GM23338 (cell line): ENCODE measurements around the gene RBM48. TPM values are rescaled to one million over a fixed set of nuclear protein-coding genes. Genes with fewer than 3 reads are reported as not detected.

Experiments used
- ATAC-seq: fragments of 200-7000 bp; cut with Tn5 transposase; 3 replicates; pipeline ENCODE4 v1.9.1; 2020
- DNase-seq: peaks from one replicate; pipeline ENCODE4 v3.0.0-alpha.2; 2015; ENCODE audit warnings: low spot score
- H2AFZ ChIP-seq: fragments of 200-600 bp; sonication (generic); 2 replicates; pipeline ENCODE4 v1.8.0; 2016; ENCODE audit warnings: antibody characterized with exemption, mild to moderate bottlenecking, moderate library complexity
- H3F3A ChIP-seq: fragments of 200-600 bp; sonication (generic); replicated peaks from 2 replicates; pipeline ENCODE4 v1.8.0; 2017; ENCODE audit warnings: antibody characterized with exemption, mixed run types, low read depth
- H3K27ac ChIP-seq: fragments of 200-600 bp; sonication (generic); 2 replicates; pipeline ENCODE4 v1.6.1; 2016; ENCODE audit warnings: low read depth
- H3K27me3 ChIP-seq: fragments of 200-600 bp; sonication (generic); 2 replicates; pipeline ENCODE4 v1.8.0; 2016; ENCODE audit warnings: mild to moderate bottlenecking, mixed run types, moderate library complexity; ENCODE audit not compliant: insufficient read depth
- H3K36me3 ChIP-seq: fragments of 200-600 bp; sonication (generic); 2 replicates; pipeline ENCODE4 v1.8.0; 2016; ENCODE audit warnings: mild to moderate bottlenecking; ENCODE audit not compliant: insufficient read depth
- H3K4me1 ChIP-seq: fragments of 200-600 bp; sonication (generic); 2 replicates; pipeline ENCODE4 v1.8.0; 2016; ENCODE audit warnings: mild to moderate bottlenecking, moderate library complexity; ENCODE audit not compliant: insufficient read depth
- H3K4me2 ChIP-seq: fragments of 200-600 bp; sonication (generic); 2 replicates; pipeline ENCODE4 v1.7.1; 2017; ENCODE audit warnings: mixed run types
- H3K4me3 ChIP-seq: fragments of 200-600 bp; sonication (generic); 2 replicates; pipeline ENCODE4 v1.6.1; 2016; ENCODE audit warnings: mixed run types
- H3K79me2 ChIP-seq: fragments of 200-600 bp; sonication (generic); replicated peaks from 2 replicates; pipeline ENCODE4 v1.8.0; 2017; ENCODE audit warnings: mild to moderate bottlenecking; ENCODE audit not compliant: insufficient read depth
- H3K9me2 ChIP-seq: fragments of 200-600 bp; sonication (generic); 2 replicates; pipeline ENCODE4 v1.8.0; 2017; ENCODE audit not compliant: insufficient read depth
- H4K20me1 ChIP-seq: fragments of 200-600 bp; sonication (generic); replicated peaks from 2 replicates; pipeline ENCODE4 v1.8.0; 2017; ENCODE audit warnings: mild to moderate bottlenecking; ENCODE audit not compliant: insufficient read depth
- H3K27ac Mint-ChIP-seq: 2 replicates; pipeline ENCODE4 v1.8.0; 2020; ENCODE audit warnings: inconsistent platforms, mild to moderate bottlenecking, moderate library complexity, mixed read lengths
- H3K27me3 Mint-ChIP-seq: 3 replicates; pipeline ENCODE4 v1.8.0; 2022; ENCODE audit warnings: low read depth, mild to moderate bottlenecking, moderate library complexity, mixed read lengths, inconsistent platforms; ENCODE audit not compliant: insufficient read depth, poor library complexity
- H3K36me3 Mint-ChIP-seq: 3 replicates; pipeline ENCODE4 v1.8.0; 2021; ENCODE audit warnings: low read depth, mild to moderate bottlenecking, inconsistent platforms, moderate library complexity, mixed read lengths
- H3K4me1 Mint-ChIP-seq: 3 replicates; pipeline ENCODE4 v1.8.0; 2020; ENCODE audit warnings: mild to moderate bottlenecking, inconsistent platforms, mixed read lengths
- H3K4me3 Mint-ChIP-seq: 3 replicates; pipeline ENCODE4 v1.8.0; 2021; ENCODE audit warnings: moderate library complexity, mild to moderate bottlenecking, inconsistent platforms, mixed read lengths
- H3K9me3 Mint-ChIP-seq: 3 replicates; pipeline ENCODE4 v1.8.0; 2020; ENCODE audit warnings: moderate library complexity, mild to moderate bottlenecking, inconsistent platforms, mixed read lengths
- CREB1 ChIP-seq: fragments of 250-450 bp; sonication (Bioruptor Pico); IDR thresholded peaks from 2 replicates; pipeline ENCODE4 v1.5.0; 2020; ENCODE audit warnings: low read depth, mild to moderate bottlenecking, moderate library complexity
- EZH2phosphoT487 ChIP-seq: fragments of 200-600 bp; sonication (generic); IDR thresholded peaks from one replicate; pipeline ENCODE4 v1.8.1; 2018; ENCODE audit warnings: antibody characterized with exemption; ENCODE audit not compliant: unreplicated experiment
- JUNB ChIP-seq: IDR thresholded peaks from one replicate; pipeline ENCODE4 v1.6.1; 2016; ENCODE audit warnings: antibody characterized with exemption; ENCODE audit not compliant: unreplicated experiment
- NANOG ChIP-seq: IDR thresholded peaks from 2 replicates; pipeline ENCODE4 v1.6.1; 2016; ENCODE audit warnings: antibody characterized with exemption, borderline replicate concordance
- POLR2AphosphoS5 ChIP-seq: IDR thresholded peaks from 2 replicates; pipeline ENCODE4 v1.6.1; 2016; ENCODE audit warnings: antibody characterized with exemption, low read depth
- ZNF114 ChIP-seq: fragments of 250-450 bp; sonication (Bioruptor Pico); IDR thresholded peaks from 2 replicates; pipeline ENCODE4 v1.5.0; 2020; ENCODE audit warnings: mild to moderate bottlenecking, moderate library complexity
- ZNF331 ChIP-seq: fragments of 250-450 bp; sonication (Bioruptor Pico); IDR thresholded peaks from 2 replicates; pipeline ENCODE4 v1.5.0; 2020; ENCODE audit warnings: low read depth, mild to moderate bottlenecking, moderate library complexity
- polyA plus RNA-seq: library from polyadenylated mRNA; unstranded; fragments of >200 nt; fragmentation: Nextera tagmentation; extraction: Ambion mirVana; gene quantifications from 2 replicates; pipeline ENCODE4 v1.2.1, GENCODE V29; 2016
- total RNA-seq: library from RNA; depleted of rRNA; stranded (reverse); fragments of >200 nt; shearing (Covaris generic); gene quantifications from 2 replicates; pipeline ENCODE4 v1.2.3, GENCODE V29; 2014
- TF ChIP-seq, protein P1 (sequence below): IDR thresholded peaks from 2 replicates; pipeline ENCODE4 v1.6.1; 2016; ENCODE audit warnings: antibody characterized with exemption
- TF ChIP-seq, protein P2 (sequence below): fragments of 250-450 bp; sonication (Bioruptor Pico); IDR thresholded peaks from 2 replicates; pipeline ENCODE4 v1.5.0; 2020; ENCODE audit warnings: mild to moderate bottlenecking, moderate library complexity
- TF ChIP-seq, protein P3 (sequence below): IDR thresholded peaks from one replicate; pipeline ENCODE4 v1.6.1; 2018; ENCODE audit warnings: antibody characterized with exemption; ENCODE audit not compliant: unreplicated experiment
- TF ChIP-seq, protein P4 (sequence below), 2 experiments: fragments of 200-600 bp in 1 of 2; sonication (generic) in 1 of 2; conservative IDR thresholded peaks; 2 replicates each; pipeline versions ENCODE4 v1.5.1 to v1.6.1; 2016 to 2017; ENCODE audit warnings: antibody characterized with exemption in 2 of 2, low read depth in 2 of 2, mild to moderate bottlenecking in 2 of 2, moderate library complexity in 1 of 2

Gene RBM48
- total and polyA plus RNA-seq, 2 experiments from 2014 or later: 8.8 to 11.1 TPM

DNA sequence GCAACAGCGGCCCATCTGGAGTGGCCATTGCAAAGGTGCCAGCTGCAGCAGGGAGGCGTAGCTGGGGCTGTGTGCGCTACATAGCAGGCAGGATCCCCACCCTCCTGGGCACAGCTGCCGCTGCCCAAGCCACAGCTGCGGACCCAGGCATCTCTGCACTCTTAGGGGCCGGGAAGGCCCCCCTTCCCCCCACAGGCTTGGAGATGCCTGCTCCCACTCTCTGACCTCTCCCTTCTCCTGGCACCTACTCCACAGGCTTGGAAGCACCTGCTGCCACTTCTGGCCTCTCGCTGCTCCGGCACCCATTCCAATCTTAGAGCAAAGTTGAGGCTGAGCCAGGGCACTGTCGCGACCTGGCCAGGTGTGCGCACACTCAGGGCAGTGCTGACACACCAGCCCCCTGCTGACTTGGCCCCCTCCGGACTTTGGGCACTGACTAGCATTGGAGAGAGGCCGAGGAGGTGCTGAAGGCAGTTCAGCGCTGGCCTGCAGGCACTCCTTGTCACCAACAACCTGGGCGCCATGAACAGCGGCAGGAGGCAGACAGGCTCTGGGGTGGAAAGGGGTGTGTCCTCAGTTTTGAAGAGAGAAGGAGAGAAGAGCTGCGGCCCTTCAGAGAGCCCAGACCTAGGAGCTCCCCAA, 18.4 kb downstream of the RBM48 start (continued):
- TF ChIP-seq, protein P1, sequence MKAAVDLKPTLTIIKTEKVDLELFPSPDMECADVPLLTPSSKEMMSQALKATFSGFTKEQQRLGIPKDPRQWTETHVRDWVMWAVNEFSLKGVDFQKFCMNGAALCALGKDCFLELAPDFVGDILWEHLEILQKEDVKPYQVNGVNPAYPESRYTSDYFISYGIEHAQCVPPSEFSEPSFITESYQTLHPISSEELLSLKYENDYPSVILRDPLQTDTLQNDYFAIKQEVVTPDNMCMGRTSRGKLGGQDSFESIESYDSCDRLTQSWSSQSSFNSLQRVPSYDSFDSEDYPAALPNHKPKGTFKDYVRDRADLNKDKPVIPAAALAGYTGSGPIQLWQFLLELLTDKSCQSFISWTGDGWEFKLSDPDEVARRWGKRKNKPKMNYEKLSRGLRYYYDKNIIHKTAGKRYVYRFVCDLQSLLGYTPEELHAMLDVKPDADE: no peak
- TF ChIP-seq POLR2AphosphoS5: no peak

DNA sequence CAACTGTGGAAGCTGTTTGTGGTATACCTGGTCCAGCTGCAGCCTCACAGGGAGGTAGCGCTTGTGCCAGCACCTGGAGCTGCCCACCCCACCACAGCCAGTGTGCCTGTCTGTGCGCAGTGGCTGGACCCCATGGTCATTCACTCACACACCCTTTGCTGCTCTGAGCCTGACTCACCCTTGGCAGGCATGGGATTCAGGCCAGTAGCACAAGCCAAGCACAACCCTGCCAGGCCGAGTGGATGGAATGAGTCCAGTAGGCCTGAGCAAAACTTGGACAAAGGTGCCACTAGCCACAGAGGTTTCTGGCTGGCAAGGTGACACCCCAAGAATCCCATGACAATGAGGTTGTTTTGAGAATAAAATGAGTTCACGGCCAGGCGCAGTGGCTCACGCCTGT, 19.0 kb downstream of the RBM48 start:
- Histone ChIP-seq H4K20me1 (no peaks in the 10 kb centered on the region), H3K4me3 (no peak overlapping the region), H3K9me2 (no peaks in the 10 kb centered on the region), H3K4me1 (no peaks in the 10 kb centered on the region), H3K4me2 (no peak overlapping the region), H3K79me2 (no peaks in the 10 kb centered on the region), H3F3A (no peaks in the 10 kb centered on the region), H3K27me3 (no peaks in the 10 kb centered on the region), H3K36me3 (no peaks in the 10 kb centered on the region), H2AFZ (no peak overlapping the region), H3K27ac (no peak overlapping the region)
- Mint-ChIP-seq H3K4me1 (no peaks in the 10 kb centered on the region), H3K4me3 (no peak overlapping the region), H3K27me3 (peaks cover 2% of the 10 kb centered on the region), H3K9me3 (peaks cover 27% of the 10 kb centered on the region), H3K36me3 (no peaks in the 10 kb centered on the region), H3K27ac (no peak overlapping the region)
- DNase-seq (no peak), ATAC-seq (no peak)
- no peak for TF ChIP-seq POLR2AphosphoS5
- TF ChIP-seq, protein P2, sequence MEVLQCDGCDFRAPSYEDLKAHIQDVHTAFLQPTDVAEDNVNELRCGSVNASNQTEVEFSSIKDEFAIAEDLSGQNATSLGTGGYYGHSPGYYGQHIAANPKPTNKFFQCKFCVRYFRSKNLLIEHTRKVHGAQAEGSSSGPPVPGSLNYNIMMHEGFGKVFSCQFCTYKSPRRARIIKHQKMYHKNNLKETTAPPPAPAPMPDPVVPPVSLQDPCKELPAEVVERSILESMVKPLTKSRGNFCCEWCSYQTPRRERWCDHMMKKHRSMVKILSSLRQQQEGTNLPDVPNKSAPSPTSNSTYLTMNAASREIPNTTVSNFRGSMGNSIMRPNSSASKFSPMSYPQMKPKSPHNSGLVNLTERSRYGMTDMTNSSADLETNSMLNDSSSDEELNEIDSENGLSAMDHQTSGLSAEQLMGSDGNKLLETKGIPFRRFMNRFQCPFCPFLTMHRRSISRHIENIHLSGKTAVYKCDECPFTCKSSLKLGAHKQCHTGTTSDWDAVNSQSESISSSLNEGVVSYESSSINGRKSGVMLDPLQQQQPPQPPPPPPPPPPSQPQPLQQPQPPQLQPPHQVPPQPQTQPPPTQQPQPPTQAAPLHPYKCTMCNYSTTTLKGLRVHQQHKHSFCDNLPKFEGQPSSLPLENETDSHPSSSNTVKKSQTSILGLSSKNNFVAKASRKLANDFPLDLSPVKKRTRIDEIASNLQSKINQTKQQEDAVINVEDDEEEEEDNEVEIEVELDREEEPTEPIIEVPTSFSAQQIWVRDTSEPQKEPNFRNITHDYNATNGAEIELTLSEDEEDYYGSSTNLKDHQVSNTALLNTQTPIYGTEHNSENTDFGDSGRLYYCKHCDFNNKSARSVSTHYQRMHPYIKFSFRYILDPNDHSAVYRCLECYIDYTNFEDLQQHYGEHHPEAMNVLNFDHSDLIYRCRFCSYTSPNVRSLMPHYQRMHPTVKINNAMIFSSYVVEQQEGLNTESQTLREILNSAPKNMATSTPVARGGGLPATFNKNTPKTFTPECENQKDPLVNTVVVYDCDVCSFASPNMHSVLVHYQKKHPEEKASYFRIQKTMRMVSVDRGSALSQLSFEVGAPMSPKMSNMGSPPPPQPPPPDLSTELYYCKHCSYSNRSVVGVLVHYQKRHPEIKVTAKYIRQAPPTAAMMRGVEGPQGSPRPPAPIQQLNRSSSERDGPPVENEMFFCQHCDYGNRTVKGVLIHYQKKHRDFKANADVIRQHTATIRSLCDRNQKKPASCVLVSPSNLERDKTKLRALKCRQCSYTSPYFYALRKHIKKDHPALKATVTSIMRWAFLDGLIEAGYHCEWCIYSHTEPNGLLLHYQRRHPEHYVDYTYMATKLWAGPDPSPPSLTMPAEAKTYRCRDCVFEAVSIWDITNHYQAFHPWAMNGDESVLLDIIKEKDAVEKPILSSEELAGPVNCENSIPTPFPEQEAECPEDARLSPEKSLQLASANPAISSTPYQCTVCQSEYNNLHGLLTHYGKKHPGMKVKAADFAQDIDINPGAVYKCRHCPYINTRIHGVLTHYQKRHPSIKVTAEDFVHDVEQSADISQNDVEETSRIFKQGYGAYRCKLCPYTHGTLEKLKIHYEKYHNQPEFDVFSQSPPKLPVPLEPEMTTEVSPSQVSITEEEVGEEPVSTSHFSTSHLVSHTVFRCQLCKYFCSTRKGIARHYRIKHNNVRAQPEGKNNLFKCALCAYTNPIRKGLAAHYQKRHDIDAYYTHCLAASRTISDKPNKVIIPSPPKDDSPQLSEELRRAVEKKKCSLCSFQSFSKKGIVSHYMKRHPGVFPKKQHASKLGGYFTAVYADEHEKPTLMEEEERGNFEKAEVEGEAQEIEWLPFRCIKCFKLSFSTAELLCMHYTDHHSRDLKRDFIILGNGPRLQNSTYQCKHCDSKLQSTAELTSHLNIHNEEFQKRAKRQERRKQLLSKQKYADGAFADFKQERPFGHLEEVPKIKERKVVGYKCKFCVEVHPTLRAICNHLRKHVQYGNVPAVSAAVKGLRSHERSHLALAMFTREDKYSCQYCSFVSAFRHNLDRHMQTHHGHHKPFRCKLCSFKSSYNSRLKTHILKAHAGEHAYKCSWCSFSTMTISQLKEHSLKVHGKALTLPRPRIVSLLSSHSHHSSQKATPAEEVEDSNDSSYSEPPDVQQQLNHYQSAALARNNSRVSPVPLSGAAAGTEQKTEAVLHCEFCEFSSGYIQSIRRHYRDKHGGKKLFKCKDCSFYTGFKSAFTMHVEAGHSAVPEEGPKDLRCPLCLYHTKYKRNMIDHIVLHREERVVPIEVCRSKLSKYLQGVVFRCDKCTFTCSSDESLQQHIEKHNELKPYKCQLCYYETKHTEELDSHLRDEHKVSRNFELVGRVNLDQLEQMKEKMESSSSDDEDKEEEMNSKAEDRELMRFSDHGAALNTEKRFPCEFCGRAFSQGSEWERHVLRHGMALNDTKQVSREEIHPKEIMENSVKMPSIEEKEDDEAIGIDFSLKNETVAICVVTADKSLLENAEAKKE: no peak
- TF ChIP-seq EZH2phosphoT487: no peak
- no peak for TF ChIP-seq JUNB
- TF ChIP-seq, protein P3, sequence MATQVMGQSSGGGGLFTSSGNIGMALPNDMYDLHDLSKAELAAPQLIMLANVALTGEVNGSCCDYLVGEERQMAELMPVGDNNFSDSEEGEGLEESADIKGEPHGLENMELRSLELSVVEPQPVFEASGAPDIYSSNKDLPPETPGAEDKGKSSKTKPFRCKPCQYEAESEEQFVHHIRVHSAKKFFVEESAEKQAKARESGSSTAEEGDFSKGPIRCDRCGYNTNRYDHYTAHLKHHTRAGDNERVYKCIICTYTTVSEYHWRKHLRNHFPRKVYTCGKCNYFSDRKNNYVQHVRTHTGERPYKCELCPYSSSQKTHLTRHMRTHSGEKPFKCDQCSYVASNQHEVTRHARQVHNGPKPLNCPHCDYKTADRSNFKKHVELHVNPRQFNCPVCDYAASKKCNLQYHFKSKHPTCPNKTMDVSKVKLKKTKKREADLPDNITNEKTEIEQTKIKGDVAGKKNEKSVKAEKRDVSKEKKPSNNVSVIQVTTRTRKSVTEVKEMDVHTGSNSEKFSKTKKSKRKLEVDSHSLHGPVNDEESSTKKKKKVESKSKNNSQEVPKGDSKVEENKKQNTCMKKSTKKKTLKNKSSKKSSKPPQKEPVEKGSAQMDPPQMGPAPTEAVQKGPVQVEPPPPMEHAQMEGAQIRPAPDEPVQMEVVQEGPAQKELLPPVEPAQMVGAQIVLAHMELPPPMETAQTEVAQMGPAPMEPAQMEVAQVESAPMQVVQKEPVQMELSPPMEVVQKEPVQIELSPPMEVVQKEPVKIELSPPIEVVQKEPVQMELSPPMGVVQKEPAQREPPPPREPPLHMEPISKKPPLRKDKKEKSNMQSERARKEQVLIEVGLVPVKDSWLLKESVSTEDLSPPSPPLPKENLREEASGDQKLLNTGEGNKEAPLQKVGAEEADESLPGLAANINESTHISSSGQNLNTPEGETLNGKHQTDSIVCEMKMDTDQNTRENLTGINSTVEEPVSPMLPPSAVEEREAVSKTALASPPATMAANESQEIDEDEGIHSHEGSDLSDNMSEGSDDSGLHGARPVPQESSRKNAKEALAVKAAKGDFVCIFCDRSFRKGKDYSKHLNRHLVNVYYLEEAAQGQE: no peak
- TF ChIP-seq CREB1 (CRISPR knock-in tag): no peak
- TF ChIP-seq, protein P1: no peak
- TF ChIP-seq, protein P4, sequence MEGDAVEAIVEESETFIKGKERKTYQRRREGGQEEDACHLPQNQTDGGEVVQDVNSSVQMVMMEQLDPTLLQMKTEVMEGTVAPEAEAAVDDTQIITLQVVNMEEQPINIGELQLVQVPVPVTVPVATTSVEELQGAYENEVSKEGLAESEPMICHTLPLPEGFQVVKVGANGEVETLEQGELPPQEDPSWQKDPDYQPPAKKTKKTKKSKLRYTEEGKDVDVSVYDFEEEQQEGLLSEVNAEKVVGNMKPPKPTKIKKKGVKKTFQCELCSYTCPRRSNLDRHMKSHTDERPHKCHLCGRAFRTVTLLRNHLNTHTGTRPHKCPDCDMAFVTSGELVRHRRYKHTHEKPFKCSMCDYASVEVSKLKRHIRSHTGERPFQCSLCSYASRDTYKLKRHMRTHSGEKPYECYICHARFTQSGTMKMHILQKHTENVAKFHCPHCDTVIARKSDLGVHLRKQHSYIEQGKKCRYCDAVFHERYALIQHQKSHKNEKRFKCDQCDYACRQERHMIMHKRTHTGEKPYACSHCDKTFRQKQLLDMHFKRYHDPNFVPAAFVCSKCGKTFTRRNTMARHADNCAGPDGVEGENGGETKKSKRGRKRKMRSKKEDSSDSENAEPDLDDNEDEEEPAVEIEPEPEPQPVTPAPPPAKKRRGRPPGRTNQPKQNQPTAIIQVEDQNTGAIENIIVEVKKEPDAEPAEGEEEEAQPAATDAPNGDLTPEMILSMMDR (conservative IDR thresholded peaks at IDR 0.05; ENCODE audit: low read depth in 2 of 2): no peak
- no peak for TF ChIP-seq ZNF114 (CRISPR knock-in tag)
- TF ChIP-seq ZNF331: no peak
- TF ChIP-seq NANOG: no peak
